GM10248 (cell line): ENCODE measurements around the gene XAF1.
"Not testable (repeated sequence)": the region's sequence is repeated elsewhere in the genome, so short reads cannot be mapped to it uniquely, and the experiment has no call there.

Source experiments
- CTCF ChIA-PET: fragments of 300-600 bp; sonication (Branson Sonifier 250); formaldehyde crosslinking; extraction: SDS; loops from one replicate; lab custom pipeline; 2021; ENCODE audit warnings: antibody characterized with exemption; lab: Yijun Ruan, JAX
- POLR2A ChIA-PET: fragments of 350-650 bp; sonication (Branson Sonifier 250); formaldehyde crosslinking; extraction: SDS; loops from one replicate; lab custom pipeline; 2020; ENCODE audit warnings: antibody characterized with exemption; lab: Yijun Ruan, JAX
- DNase-seq: peaks from one replicate; pipeline ENCODE4 v3.0.0; 2012; ENCODE audit errors: extremely low spot score
- CTCF ChIP-seq: IDR thresholded peaks from 2 replicates; pipeline ENCODE4 v1.5.1; 2012; ENCODE audit warnings: mild to moderate bottlenecking, low read depth; ENCODE audit errors: extremely low read depth, missing control alignments, control extremely low read depth

XAF1 gene

GRCh38 chr17:6714315-6714874 is 41.5 kb upstream of the XAF1 start:
- POLR2A ChIA-PET = no interaction called here
- DNase-seq = no peak
- CTCF ChIA-PET = interaction anchor here (1.7 kb wide), 1 partner anchor 12 kb away, joined by 6 read pairs; no protein-coding TSS in a partner anchor
- no peak for TF ChIP-seq CTCF

GRCh38 chr17:6716736-6717135 is 39.1 kb upstream of the XAF1 start:
- no peak for TF ChIP-seq CTCF
- POLR2A ChIA-PET = no interaction called here

GRCh38 chr17:6721744-6722143 is 34.1 kb upstream of the XAF1 start:
- TF ChIP-seq CTCF = no peak
- CTCF ChIA-PET = no interaction called here
- DNase-seq = no peak
- POLR2A ChIA-PET = no interaction called here

More at GRCh38 chr17:6716736-6717135, 39.1 kb upstream of the XAF1 start:
- CTCF ChIA-PET = interaction anchor here (1.0 kb wide), 1 partner anchor 107 kb away, joined by 3 read pairs; no protein-coding TSS in a partner anchor
- DNase-seq = no peak

- DNase-seq = no peak
- no peak for TF ChIP-seq CTCF
- ChIA-PET POLR2A (no interaction called here), CTCF (no interaction called here)
Measured at GRCh38 chr17:6724009-6724408, 31.8 kb upstream of the XAF1 start.

GRCh38 chr17:6729531-6729930 is 26.3 kb upstream of the XAF1 start:
- DNase-seq = no peak
- ChIA-PET POLR2A (no interaction called here), CTCF (interaction anchor here (1.1 kb wide), 1 partner anchor 13 kb away, joined by 3 read pairs; no protein-coding TSS in a partner anchor)
- TF ChIP-seq CTCF = no peak

GRCh38 chr17:6746665-6747064 is 9.2 kb upstream of the XAF1 start:
- POLR2A ChIA-PET, CTCF ChIA-PET, DNase-seq: not testable (repeated sequence)

GRCh38 chr17:6748617-6749016 is 7.2 kb upstream of the XAF1 start:
- no peak for TF ChIP-seq CTCF
- no peak for DNase-seq
- POLR2A ChIA-PET = no interaction called here
- CTCF ChIA-PET = interaction anchor here (1.4 kb wide), 1 partner anchor 15 kb away, joined by 4 read pairs; no protein-coding TSS in a partner anchor
